GM10266 (cell line): ENCODE data around the gene LNX1.

Experiments
- DNase-seq: peaks from one replicate; pipeline ENCODE4 v3.0.0; 2012; ENCODE audit errors: extremely low spot score
- CTCF ChIP-seq: IDR thresholded peaks from 2 replicates; pipeline ENCODE4 v1.5.1; 2012; ENCODE audit warnings: mild to moderate bottlenecking, low read depth; ENCODE audit not compliant: control insufficient read depth, insufficient read depth; ENCODE audit errors: missing control alignments

LNX1 gene

GRCh38 chr4:53595204-53595603, 3.9 kb upstream of the LNX1 start:
- no peak for TF ChIP-seq CTCF
- no peak for DNase-seq

GRCh38 chr4:53593765-53594164, 2.5 kb upstream of the LNX1 start:
- no peak for DNase-seq
- TF ChIP-seq CTCF, result no peak

GRCh38 chr4:53592686-53593501, 1.6 kb upstream of the LNX1 start:
- TF ChIP-seq CTCF, result no peak
- no peak for DNase-seq

- no peak for TF ChIP-seq CTCF
Measured at GRCh38 chr4:53592122-53592521, 836 bp upstream of the LNX1 start.

DNA sequence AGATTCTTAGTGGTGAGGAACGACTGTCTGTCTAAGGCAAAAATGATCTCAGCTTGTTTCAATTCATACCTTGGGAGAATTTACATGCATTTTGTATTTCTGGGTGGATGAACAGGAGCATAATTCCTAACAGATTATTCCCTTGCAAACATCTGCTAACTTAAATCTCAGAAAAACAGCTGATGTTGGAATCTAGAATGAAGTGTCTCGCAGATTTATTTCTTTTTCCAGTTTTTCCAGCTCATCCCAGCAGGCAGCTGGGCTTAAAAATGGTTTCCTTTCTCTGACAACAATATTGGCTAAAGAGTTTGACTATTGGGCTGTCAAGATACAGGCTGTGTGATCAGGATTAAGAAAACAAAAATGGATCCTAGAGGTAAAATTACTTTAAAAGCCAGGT, 1.1 kb downstream of the LNX1 start:
- DNase-seq, result no peak
- TF ChIP-seq CTCF, result no peak

More at GRCh38 chr4:53592122-53592521, 836 bp upstream of the LNX1 start:
- DNase-seq, result no peak

- no peak for DNase-seq
- TF ChIP-seq CTCF, result no peak
Measured at GRCh38 chr4:53589511-53589910, 1.8 kb downstream of the LNX1 start.

DNA sequence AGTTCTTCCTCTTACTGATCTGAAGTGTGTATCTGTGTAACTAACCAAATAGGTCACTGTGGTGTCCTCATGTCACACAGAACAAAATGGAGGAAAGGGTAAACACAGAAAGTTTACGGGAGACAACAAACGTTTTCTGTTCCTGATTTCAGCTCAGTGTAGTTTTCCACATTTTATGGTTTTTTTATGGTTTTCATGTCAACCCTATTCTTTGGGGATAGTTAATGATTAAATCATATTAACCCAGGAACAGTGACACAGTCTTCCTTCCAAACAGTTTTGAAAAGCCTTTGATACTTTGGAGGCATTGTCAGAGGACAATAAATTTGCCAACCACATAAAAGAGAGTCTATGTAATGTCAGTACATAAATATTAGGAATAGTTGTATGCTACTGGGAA, 4.2 kb downstream of the LNX1 start:
- no peak for DNase-seq
- TF ChIP-seq CTCF, result no peak
